HCT116 (cell line): ENCODE data around the gene SCARB1. TPM values are rescaled to one million over a fixed set of nuclear protein-coding genes. Genes with fewer than 3 reads are reported as not detected.

Experiments
- ATAC-seq: fragments of 200-7000 bp; cut with Tn5 transposase; 2 replicates; pipeline ENCODE4 v1.9.1; 2020; ENCODE audit warnings: mild to moderate bottlenecking, moderate library complexity
- BruUV-seq: library from RNA; stranded (reverse); fragments of 400-500 nt; replicated peaks from 2 replicates; lab custom pipeline; 2021; lab: Mats Ljungman, UMichigan
- CTCF ChIA-PET: fragments of 300-600 bp; sonication (Branson Sonifier 250); formaldehyde crosslinking; loops from one replicate; lab custom pipeline; 2021; ENCODE audit warnings: antibody characterized with exemption; lab: Charles Lee
- POLR2A ChIA-PET: fragments of 300-600, 350-600 bp; sonication (Branson Sonifier 250); formaldehyde crosslinking; loops from one replicate; lab custom pipeline; 2021; ENCODE audit warnings: antibody characterized with exemption; lab: Charles Lee
- RAD21 ChIA-PET, 2 experiments: fragments of 300-600 bp; sonication (Branson Sonifier 250); formaldehyde crosslinking; loops; one replicate each; lab custom pipeline; 2023; ENCODE audit warnings: low total read pairs in 2 of 2; ENCODE audit not compliant: uncharacterized antibody in 2 of 2, unreplicated experiment in 2 of 2, low non-redundant PET in 1 of 2; lab: Charles Lee
- DNase-seq: peaks from one replicate; pipeline ENCODE4 v3.0.0-alpha.2; 2010; ENCODE audit warnings: low read depth, low spot score
- H2AFZ ChIP-seq: fragments of 200-600 bp; shearing (Covaris generic), sonication (generic); 2 replicates; pipeline ENCODE4 v1.6.1; 2017; ENCODE audit warnings: low read depth, mixed run types, mixed read lengths, antibody characterized with exemption, low read length; ENCODE audit not compliant: poor library complexity, severe bottlenecking
- H3K27ac ChIP-seq: 2 replicates; pipeline ENCODE4 v1.5.1; 2012; ENCODE audit warnings: low read depth, low read length
- H3K27me3 ChIP-seq: fragments of 200-600 bp; sonication (generic); 2 replicates; pipeline ENCODE4 v1.6.1; 2016; ENCODE audit warnings: mixed run types, low read length, mixed read lengths; ENCODE audit not compliant: insufficient read depth
- H3K36me3 ChIP-seq, 2 experiments: fragments of 200-500 bp in 1 of 2; fragments of 200-600 bp in 1 of 2; sonication (Bioruptor generic) in 1 of 2; sonication (generic) in 1 of 2; 2 replicates each; pipeline versions ENCODE4 v1.5.1 to v1.6.1; 2014 to 2016; ENCODE audit warnings: low read length in 2 of 2, inconsistent platforms in 1 of 2, mixed read lengths in 1 of 2, mixed run types in 1 of 2; ENCODE audit not compliant: insufficient read depth in 2 of 2, control insufficient read depth in 1 of 2
- H3K4me1 ChIP-seq, 2 experiments: fragments of 200-600 bp in 1 of 2; sonication (generic) in 1 of 2; 2 replicates each; pipeline versions ENCODE4 v1.5.1 to v1.6.1; 2012 to 2017; ENCODE audit warnings: low read length in 2 of 2, inconsistent platforms in 1 of 2, mild to moderate bottlenecking in 1 of 2, mixed read lengths in 1 of 2, mixed run types in 1 of 2, moderate library complexity in 1 of 2; ENCODE audit not compliant: insufficient read depth in 2 of 2, control insufficient read depth in 1 of 2
- H3K4me2 ChIP-seq: fragments of 200-600 bp; sonication (generic); 2 replicates; pipeline ENCODE4 v1.6.1; 2017; ENCODE audit warnings: mixed run types, low read length, mixed read lengths
- H3K4me3 ChIP-seq, 2 experiments: fragments of 200-600 bp in 1 of 2; sonication (generic) in 1 of 2; replicated peaks in 1 of 2; 2 replicates each; pipeline ENCODE4 v1.5.1; 2011 to 2016; ENCODE audit warnings: low read length in 2 of 2, control low read depth in 1 of 2, low read depth in 1 of 2, mild to moderate bottlenecking in 1 of 2, mixed read lengths in 1 of 2, mixed run types in 1 of 2
- H3K79me2 ChIP-seq: fragments of 200-600 bp; sonication (generic); 2 replicates; pipeline ENCODE4 v1.6.1; 2017; ENCODE audit warnings: mild to moderate bottlenecking, mixed run types, low read length, moderate library complexity, mixed read lengths; ENCODE audit not compliant: insufficient read depth
- H3K9ac ChIP-seq: fragments of 200-600 bp; sonication (generic); 2 replicates; pipeline ENCODE4 v1.6.1; 2016; ENCODE audit warnings: low read length, mixed read lengths
- H3K9me2 ChIP-seq: fragments of 200-600 bp; sonication (generic), shearing (Covaris generic); 2 replicates; pipeline ENCODE4 v1.6.1; 2017; ENCODE audit warnings: mixed run types, mild to moderate bottlenecking, moderate library complexity; ENCODE audit not compliant: insufficient read depth
- H3K9me3 ChIP-seq, 2 experiments: fragments of 200-500 bp in 1 of 2; fragments of 200-600 bp in 1 of 2; sonication (Bioruptor generic) in 1 of 2; sonication (generic) in 1 of 2; 2 replicates each; pipeline ENCODE4 v1.6.1; 2014 to 2017; ENCODE audit warnings: low read length in 2 of 2, mixed read lengths in 2 of 2, inconsistent platforms in 1 of 2, low read depth in 1 of 2, mild to moderate bottlenecking in 1 of 2, mixed run types in 1 of 2, moderate library complexity in 1 of 2; ENCODE audit not compliant: control insufficient read depth in 1 of 2, insufficient read depth in 1 of 2
- H4K20me1 ChIP-seq: fragments of 200-600 bp; sonication (generic), shearing (Covaris generic); 2 replicates; pipeline ENCODE4 v1.6.1; 2017; ENCODE audit warnings: mixed run types, mild to moderate bottlenecking, moderate library complexity; ENCODE audit not compliant: insufficient read depth
- CBX3 ChIP-seq: IDR thresholded peaks from 2 replicates; pipeline ENCODE4 v1.6.1; 2012; ENCODE audit warnings: low read depth
- CEBPB ChIP-seq: IDR thresholded peaks from 2 replicates; pipeline ENCODE4 v1.6.1; 2012; ENCODE audit warnings: low read depth
- CTCF ChIP-seq, 3 experiments: fragments of 200-600 bp in 1 of 3; sonication (generic) in 1 of 3; IDR thresholded peaks in 2 of 3; conservative IDR thresholded peaks in 1 of 3; 2 replicates each; pipeline ENCODE4 v1.5.1; 2012 to 2017; ENCODE audit warnings: low read depth in 2 of 3, low read length in 2 of 3, antibody characterized with exemption in 1 of 3, borderline replicate concordance in 1 of 3, control low read depth in 1 of 3, mild to moderate bottlenecking in 1 of 3, mixed read lengths in 1 of 3, mixed run types in 1 of 3, moderate library complexity in 1 of 3; ENCODE audit not compliant: insufficient read depth in 1 of 3
- EGR1 ChIP-seq: IDR thresholded peaks from 2 replicates; pipeline ENCODE4 v1.6.1; 2012; ENCODE audit warnings: low read depth
- EZH2phosphoT487 ChIP-seq: fragments of 200-600 bp; IDR thresholded peaks from 2 replicates; pipeline ENCODE4 v1.6.1; 2018; ENCODE audit warnings: antibody characterized with exemption, borderline replicate concordance
- FOSL1 ChIP-seq: IDR thresholded peaks from 2 replicates; pipeline ENCODE4 v1.6.1; 2012; ENCODE audit warnings: low read depth
- JUND ChIP-seq: IDR thresholded peaks from 2 replicates; pipeline ENCODE4 v1.6.1; 2012
- MAX ChIP-seq: IDR thresholded peaks from 2 replicates; pipeline ENCODE4 v1.6.1; 2012
- POLR2A ChIP-seq: IDR thresholded peaks from 2 replicates; pipeline ENCODE4 v1.7.0; 2011; ENCODE audit warnings: borderline replicate concordance; ENCODE audit not compliant: insufficient read depth, insufficient read length; ENCODE audit errors: extremely low read depth
- POLR2AphosphoS5 ChIP-seq: IDR thresholded peaks from 2 replicates; pipeline ENCODE4 v1.6.1; 2011; ENCODE audit warnings: mild to moderate bottlenecking, low read depth, low read length, moderate library complexity
- RAD21 ChIP-seq: IDR thresholded peaks from 2 replicates; pipeline ENCODE4 v1.6.1; 2012; ENCODE audit warnings: low read depth, mild to moderate bottlenecking
- REST ChIP-seq: IDR thresholded peaks from 2 replicates; pipeline ENCODE4 v1.6.1; 2012; ENCODE audit warnings: low read depth
- SIN3A ChIP-seq: IDR thresholded peaks from 2 replicates; pipeline ENCODE4 v1.6.1; 2012; ENCODE audit warnings: low read depth
- TCF7L2 ChIP-seq: IDR thresholded peaks from 2 replicates; pipeline ENCODE4 v1.7.0; 2011; ENCODE audit warnings: borderline replicate concordance, inconsistent platforms; ENCODE audit not compliant: insufficient read depth, insufficient read length; ENCODE audit errors: extremely low read depth
- YY1 ChIP-seq: IDR thresholded peaks from 2 replicates; pipeline ENCODE4 v1.6.1; 2011; ENCODE audit warnings: low read length, low read depth, moderate library complexity, mild to moderate bottlenecking; ENCODE audit not compliant: insufficient replicate concordance; ENCODE audit errors: extremely low read depth
- ZFX ChIP-seq: fragments of 450-650 bp; IDR thresholded peaks from 2 replicates; pipeline ENCODE4 v1.6.1; 2017
- ZNF274 ChIP-seq: fragments of 200-500 bp; sonication (Bioruptor generic); IDR thresholded peaks from 2 replicates; pipeline ENCODE4 v1.6.1; 2014; ENCODE audit warnings: mild to moderate bottlenecking, low read depth, low read length, inconsistent platforms
- intact Hi-C: fragments of 100-400 bp; cut with micrococcal nuclease; formaldehyde crosslinking; loops from 2 replicates; pipeline ENCODE4 v1.10.0; 2022
- total RNA-seq: library from RNA; stranded (reverse); gene quantifications from one replicate; pipeline ENCODE4 v1.2.1, GENCODE V29; 2021; ENCODE audit not compliant: unreplicated experiment

Gene SCARB1
- total RNA-seq, 1 experiment from 2014 or later = 95.5 TPM

- POLR2A ChIA-PET = no interaction called here
- TSS peak; percentile 89 for BruUV-seq
Observed at GRCh38 chr12:124744273-124744640, 119.4 kb downstream of the SCARB1 start.

More at GRCh38 chr12:124744273-124744640, 119.4 kb downstream of the SCARB1 start:
- ChIA-PET CTCF (no interaction called here), RAD21 (no interaction called here)
- H3K4me2 ChIP-seq = peak overlapping the region; percentile 76
- no peaks in the 10 kb centered on the region for H3K9me3 ChIP-seq
- intact Hi-C loops = loop anchor here (2.0 to 10.0 kb wide), 2 partner anchors 177 to 229 kb away; partner anchors contain the start of gene NCOR2
- peaks cover 47 to 62% of the 10 kb centered on the region in 2 experiments for H3K4me1 ChIP-seq
- no peaks in the 10 kb centered on the region for H3K27me3 ChIP-seq
- DNase-seq (no peak), ATAC-seq (no peak)
- H3K9me2 ChIP-seq = no peaks in the 10 kb centered on the region
- H3K79me2 ChIP-seq = no peaks in the 10 kb centered on the region
- H2AFZ ChIP-seq = no peak overlapping the region
- H3K9ac ChIP-seq = no peak overlapping the region
- no peaks in the 10 kb centered on the region for H3K36me3 ChIP-seq
- no peaks in the 10 kb centered on the region for H4K20me1 ChIP-seq
- no peak overlapping the region; the same call in 1 of the 2 replicates for H3K27ac ChIP-seq
- H3K4me3 ChIP-seq = no peak overlapping the region; a peak in 1 of 4 replicates
- TF ChIP-seq RAD21 (no peak), FOSL1 (no peak), EZH2phosphoT487 (no peak), MAX (no peak), CTCF (IDR thresholded peaks at IDR 0.05 in 2 of 3, conservative IDR thresholded peaks at IDR 0.05 in 1 of 3; ENCODE audit: borderline replicate concordance in 1 of 3, insufficient read depth in 1 of 3, low read depth in 2 of 3, low read length in 2 of 3) (no peak), JUND (no peak), REST (no peak), CBX3 (no peak), ZFX (no peak), POLR2AphosphoS5 (no peak), SIN3A (no peak), POLR2A (no peak), TCF7L2 (no peak), ZNF274 (no peak), CEBPB (no peak), YY1 (no peak), EGR1 (no peak)
